ENCODE measurements around the gene SMPD1. TPM values are rescaled to one million over a fixed set of nuclear protein-coding genes. Genes with fewer than 3 reads are reported as not detected.

Gene SMPD1
- total and polyA plus RNA-seq, 4 donors, result 19.3 to 69.5 (median 32.9) TPM

DNA sequence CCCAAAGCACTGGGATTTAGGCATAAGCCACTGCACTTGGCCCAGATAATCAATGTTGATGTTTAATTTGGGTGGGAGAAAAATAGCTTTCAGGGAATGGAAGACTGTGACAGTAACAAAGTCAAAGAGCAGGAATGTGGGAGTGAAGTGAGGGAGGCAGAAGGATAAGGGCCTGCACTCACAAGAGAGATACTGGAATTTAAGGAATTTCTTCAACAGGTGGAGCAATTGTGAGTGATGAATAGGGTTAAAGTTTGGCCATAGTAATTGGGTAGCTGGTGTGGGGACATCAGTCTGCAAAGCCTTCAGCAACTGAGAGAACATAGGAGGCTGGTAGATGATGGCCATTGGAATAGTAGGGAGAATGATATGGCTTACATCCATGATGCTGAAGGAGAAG, 37.2 kb downstream of the SMPD1 start:
- ATAC-seq (ENCODE audit: insufficient read depth, low FRiP score) (no peak), DNase-seq (no peak)
- Histone ChIP-seq H3K27ac (ENCODE audit: low read depth in 1 of 2, low read length in 1 of 2) (no peak overlapping the region), H3K4me3 (no peak overlapping the region), H3K9me3 (ENCODE audit: control insufficient read depth in 4 of 4, insufficient read depth in 3 of 4, low read length in 3 of 4) (no peaks in the 10 kb centered on the region), H3K4me1 (ENCODE audit: control insufficient read depth in 5 of 5, insufficient read depth in 5 of 5, low read length in 5 of 5) (no peaks in the 10 kb centered on the region), H3K9ac (ENCODE audit: insufficient read depth in 1 of 2, low read length in 2 of 2) (no peak overlapping the region), H3K36me3 (ENCODE audit: control insufficient read depth in 4 of 4, insufficient read depth in 4 of 4, low read length in 4 of 4) (no peaks in the 10 kb centered on the region), H3K27me3 (ENCODE audit: control insufficient read depth in 3 of 3, insufficient read depth in 3 of 3, low read length in 2 of 3) (no peaks in the 10 kb centered on the region)
- TF ChIP-seq, protein P1, sequence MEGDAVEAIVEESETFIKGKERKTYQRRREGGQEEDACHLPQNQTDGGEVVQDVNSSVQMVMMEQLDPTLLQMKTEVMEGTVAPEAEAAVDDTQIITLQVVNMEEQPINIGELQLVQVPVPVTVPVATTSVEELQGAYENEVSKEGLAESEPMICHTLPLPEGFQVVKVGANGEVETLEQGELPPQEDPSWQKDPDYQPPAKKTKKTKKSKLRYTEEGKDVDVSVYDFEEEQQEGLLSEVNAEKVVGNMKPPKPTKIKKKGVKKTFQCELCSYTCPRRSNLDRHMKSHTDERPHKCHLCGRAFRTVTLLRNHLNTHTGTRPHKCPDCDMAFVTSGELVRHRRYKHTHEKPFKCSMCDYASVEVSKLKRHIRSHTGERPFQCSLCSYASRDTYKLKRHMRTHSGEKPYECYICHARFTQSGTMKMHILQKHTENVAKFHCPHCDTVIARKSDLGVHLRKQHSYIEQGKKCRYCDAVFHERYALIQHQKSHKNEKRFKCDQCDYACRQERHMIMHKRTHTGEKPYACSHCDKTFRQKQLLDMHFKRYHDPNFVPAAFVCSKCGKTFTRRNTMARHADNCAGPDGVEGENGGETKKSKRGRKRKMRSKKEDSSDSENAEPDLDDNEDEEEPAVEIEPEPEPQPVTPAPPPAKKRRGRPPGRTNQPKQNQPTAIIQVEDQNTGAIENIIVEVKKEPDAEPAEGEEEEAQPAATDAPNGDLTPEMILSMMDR (IDR thresholded peaks at IDR 0.05; ENCODE audit: control extremely low read depth, extremely low read depth), result no peak

- no peak for ATAC-seq (ENCODE audit: insufficient read depth, low FRiP score)
- 89 to 92% methylated on average over 3 of the region's 3 CpGs for WGBS, 2 donors
- H3K27ac ChIP-seq (ENCODE audit: low read depth in 1 of 2, low read length in 1 of 2), result no peak overlapping the region
Observed at GRCh38 chr11:6431861-6432260, 41.6 kb downstream of the SMPD1 start.

DNA sequence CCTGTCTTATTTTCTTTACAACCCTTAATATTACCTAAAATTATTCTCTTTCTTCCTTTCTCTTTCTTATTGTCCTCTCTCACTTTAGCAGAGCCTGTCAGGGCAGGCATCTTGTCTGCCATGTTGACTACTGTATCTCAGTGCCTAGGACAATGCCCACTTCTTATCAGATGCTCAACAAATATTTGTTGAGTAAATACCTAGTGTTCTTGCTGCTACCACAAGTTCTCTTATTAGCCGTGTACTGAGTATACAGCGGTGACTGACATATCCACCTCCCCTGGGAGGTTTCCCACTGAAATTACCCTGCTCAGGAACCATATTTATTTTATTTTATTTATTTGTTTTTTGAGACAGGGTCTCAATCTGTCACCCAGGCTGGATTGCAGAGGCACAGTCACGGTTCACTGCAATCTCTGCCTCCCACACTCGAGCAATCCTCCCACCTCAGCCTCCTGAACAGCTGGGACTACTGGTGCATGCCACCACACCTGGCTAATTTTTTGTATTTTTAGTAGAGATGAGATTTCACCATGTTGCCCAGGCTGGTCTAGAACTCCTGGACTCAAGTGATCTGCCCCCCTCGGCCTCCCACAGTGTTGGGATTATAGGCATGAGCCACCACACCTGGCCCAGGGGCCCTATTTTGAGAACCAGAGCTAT, 43.9 kb downstream of the SMPD1 start:
- H3K4me3 ChIP-seq, result no peak overlapping the region
- ATAC-seq (ENCODE audit: insufficient read depth, low FRiP score) (no peak), DNase-seq (no peak)
- H3K9me3 ChIP-seq (ENCODE audit: control insufficient read depth in 4 of 4, insufficient read depth in 3 of 4, low read length in 3 of 4), result no peaks in the 10 kb centered on the region
- TF ChIP-seq, protein P1 (IDR thresholded peaks at IDR 0.05; ENCODE audit: control extremely low read depth, extremely low read depth), result no peak
- H3K27me3 ChIP-seq (ENCODE audit: control insufficient read depth in 3 of 3, insufficient read depth in 3 of 3, low read length in 2 of 3), result no peaks in the 10 kb centered on the region
- no peak overlapping the region for H3K27ac ChIP-seq (ENCODE audit: low read depth in 1 of 2, low read length in 1 of 2)
- H3K36me3 ChIP-seq (ENCODE audit: control insufficient read depth in 4 of 4, insufficient read depth in 4 of 4, low read length in 4 of 4), result no peaks in the 10 kb centered on the region
- H3K4me1 ChIP-seq (ENCODE audit: control insufficient read depth in 5 of 5, insufficient read depth in 5 of 5, low read length in 5 of 5), result no peaks in the 10 kb centered on the region
- no peak overlapping the region for H3K9ac ChIP-seq (ENCODE audit: insufficient read depth in 1 of 2, low read length in 2 of 2)
- WGBS, 2 donors, result 72 to 89% methylated on average over 5 of the region's 5 CpGs

More at GRCh38 chr11:6431861-6432260, 41.6 kb downstream of the SMPD1 start:
- DNase-seq, result no peak
- no peaks in the 10 kb centered on the region for H3K9me3 ChIP-seq (ENCODE audit: control insufficient read depth in 4 of 4, insufficient read depth in 3 of 4, low read length in 3 of 4)
- no peak overlapping the region for H3K9ac ChIP-seq (ENCODE audit: insufficient read depth in 1 of 2, low read length in 2 of 2)
- H3K27me3 ChIP-seq (ENCODE audit: control insufficient read depth in 3 of 3, insufficient read depth in 3 of 3, low read length in 2 of 3), result no peaks in the 10 kb centered on the region
- H3K36me3 ChIP-seq (ENCODE audit: control insufficient read depth in 4 of 4, insufficient read depth in 4 of 4, low read length in 4 of 4), result no peaks in the 10 kb centered on the region
- H3K4me1 ChIP-seq (ENCODE audit: control insufficient read depth in 5 of 5, insufficient read depth in 5 of 5, low read length in 5 of 5), result no peaks in the 10 kb centered on the region
- TF ChIP-seq, protein P1 (IDR thresholded peaks at IDR 0.05; ENCODE audit: control extremely low read depth, extremely low read depth), result no peak
- no peak overlapping the region for H3K4me3 ChIP-seq

DNA sequence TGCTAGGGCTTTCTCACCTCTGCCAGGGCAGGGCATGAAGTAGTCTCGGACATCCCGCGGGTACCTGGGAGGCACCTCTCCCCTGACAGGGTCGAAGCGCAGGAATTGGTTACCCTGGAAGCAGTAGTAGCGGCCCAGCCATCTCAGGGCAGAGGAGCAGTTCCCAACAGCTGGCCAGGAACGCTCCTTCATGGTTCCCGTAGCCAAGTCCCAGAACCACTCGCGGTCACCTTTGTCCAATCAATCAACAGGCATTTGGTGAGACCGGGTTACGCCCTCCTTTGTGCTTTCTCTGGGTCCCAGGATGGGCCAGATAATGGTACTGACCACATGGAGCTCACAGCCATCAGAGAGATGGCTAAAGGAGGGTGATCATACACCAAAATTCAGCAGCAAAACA, 47.1 kb downstream of the SMPD1 start:
- H3K27me3 ChIP-seq (ENCODE audit: control insufficient read depth in 3 of 3, insufficient read depth in 3 of 3, low read length in 2 of 3), result no peaks in the 10 kb centered on the region
- H3K9ac ChIP-seq (ENCODE audit: insufficient read depth in 1 of 2, low read length in 2 of 2), result no peak overlapping the region
- H3K9me3 ChIP-seq (ENCODE audit: control insufficient read depth in 4 of 4, insufficient read depth in 3 of 4, low read length in 3 of 4), result no peaks in the 10 kb centered on the region
- TF ChIP-seq, protein P1 (IDR thresholded peaks at IDR 0.05; ENCODE audit: control extremely low read depth, extremely low read depth), result no peak
- no peak overlapping the region for H3K27ac ChIP-seq (ENCODE audit: low read depth in 1 of 2, low read length in 1 of 2)
- 93 to 96% methylated on average over 12 of the region's 12 CpGs for WGBS, 2 donors
- ATAC-seq (ENCODE audit: insufficient read depth, low FRiP score), result no peak
- H3K36me3 ChIP-seq (ENCODE audit: control insufficient read depth in 4 of 4, insufficient read depth in 4 of 4, low read length in 4 of 4), result no peaks in the 10 kb centered on the region
- H3K4me3 ChIP-seq, result no peak overlapping the region
- DNase-seq, result no peak
- H3K4me1 ChIP-seq (ENCODE audit: control insufficient read depth in 5 of 5, insufficient read depth in 5 of 5, low read length in 5 of 5), result no peaks in the 10 kb centered on the region
